Measurements from ENCODE around the gene GLI3.

GLI3 gene

DNA sequence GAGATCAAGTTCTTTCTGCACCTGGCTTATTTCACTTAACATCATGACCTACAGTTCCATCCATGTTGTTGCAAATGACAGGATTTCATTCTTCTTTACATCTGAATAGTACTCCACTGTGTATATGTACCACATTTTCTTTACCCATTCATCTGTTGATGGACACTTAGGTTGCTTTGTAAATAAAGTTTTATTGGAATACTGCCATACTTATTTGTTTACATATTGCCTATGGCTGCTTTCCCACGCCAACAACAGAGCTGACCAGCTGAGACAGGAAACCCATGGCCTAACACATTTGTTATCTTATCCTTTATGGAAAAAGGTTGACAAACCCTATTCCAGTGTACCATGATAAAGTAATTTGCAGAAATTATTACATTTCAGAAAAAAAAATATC lies 153.7 kb downstream of the GLI3 start:
- DNase-seq (ENCODE audit: low read depth in 1 of 2, low spot score in 1 of 2): no peak

DNA sequence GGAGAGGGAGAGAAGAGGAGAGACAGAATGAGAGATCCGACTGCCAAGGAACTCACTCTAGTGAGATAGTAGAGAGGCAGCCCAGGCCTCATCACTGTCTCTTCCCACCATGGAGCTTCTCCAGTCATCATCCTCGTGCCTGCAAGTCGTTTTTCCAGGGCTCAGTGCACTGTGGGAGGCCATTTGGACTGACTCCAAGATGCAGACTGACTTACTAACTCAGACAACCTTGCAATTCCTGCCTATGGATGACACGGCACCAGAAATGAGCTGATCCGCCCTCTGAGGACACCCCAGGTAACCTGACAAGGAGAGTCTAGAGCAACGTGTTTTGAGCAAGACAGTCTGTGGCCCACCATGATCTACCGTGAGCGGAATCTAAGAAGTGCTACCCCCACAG lies 154.9 kb downstream of the GLI3 start:
- DNase-seq (ENCODE audit: low read depth in 1 of 2, low spot score in 1 of 2): no peak

DNA sequence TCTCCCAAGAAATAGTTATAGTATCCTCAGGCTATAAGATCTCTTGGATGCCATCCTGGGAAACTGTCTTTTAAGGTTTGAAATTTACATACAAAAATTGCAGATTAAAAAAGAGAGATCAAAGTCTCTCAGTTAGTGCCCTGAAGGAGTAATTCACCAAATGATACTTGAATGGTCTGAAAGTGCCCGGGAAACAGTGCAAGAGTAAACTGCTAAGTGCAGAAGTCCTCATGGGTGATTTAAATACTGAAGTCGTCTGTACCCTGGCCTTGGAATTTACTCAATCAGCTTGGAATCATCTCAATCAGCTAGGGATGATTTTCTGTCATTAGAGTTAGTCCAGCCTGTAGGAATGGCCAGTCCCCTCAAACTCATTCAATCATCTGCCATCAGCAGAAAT lies 155.3 kb downstream of the GLI3 start:
- DNase-seq (ENCODE audit: low read depth in 1 of 2, low spot score in 1 of 2): no peak

DNA sequence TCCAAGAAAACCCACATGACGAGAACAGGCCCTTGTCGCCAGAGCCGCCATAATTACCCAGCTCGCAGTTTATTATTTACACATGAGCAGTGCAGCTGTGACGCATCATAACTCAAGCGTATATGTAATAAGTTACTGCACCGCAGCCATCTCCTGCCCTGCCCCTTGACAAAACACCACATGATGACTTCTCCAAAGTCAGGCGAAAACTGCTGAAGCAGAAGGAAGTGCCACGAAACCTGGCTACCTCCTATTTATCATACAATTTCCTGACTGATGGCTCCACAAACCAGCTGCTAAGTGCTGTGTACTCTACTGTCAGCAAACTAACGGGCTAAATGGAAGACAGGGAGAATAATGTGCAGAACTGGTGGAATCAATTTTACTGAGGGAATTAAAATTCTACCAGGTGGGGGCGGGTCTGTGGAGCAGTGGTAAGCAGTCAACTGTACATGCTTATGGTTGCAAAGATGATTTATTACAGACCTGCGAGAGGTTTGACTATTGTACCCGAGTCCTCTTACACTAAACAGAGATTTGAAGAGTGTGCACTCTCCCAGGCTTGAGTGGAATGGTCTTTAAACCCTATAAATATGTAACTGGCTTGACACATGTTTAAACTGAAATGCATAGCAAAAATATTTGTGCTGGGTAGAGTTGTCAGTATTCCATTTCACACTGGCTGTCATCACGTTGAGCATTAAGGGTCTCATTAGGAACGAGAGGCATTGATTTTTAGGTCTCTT lies 156.0 kb downstream of the GLI3 start:
- no peak for DNase-seq (ENCODE audit: low read depth in 1 of 2, low spot score in 1 of 2)

DNA sequence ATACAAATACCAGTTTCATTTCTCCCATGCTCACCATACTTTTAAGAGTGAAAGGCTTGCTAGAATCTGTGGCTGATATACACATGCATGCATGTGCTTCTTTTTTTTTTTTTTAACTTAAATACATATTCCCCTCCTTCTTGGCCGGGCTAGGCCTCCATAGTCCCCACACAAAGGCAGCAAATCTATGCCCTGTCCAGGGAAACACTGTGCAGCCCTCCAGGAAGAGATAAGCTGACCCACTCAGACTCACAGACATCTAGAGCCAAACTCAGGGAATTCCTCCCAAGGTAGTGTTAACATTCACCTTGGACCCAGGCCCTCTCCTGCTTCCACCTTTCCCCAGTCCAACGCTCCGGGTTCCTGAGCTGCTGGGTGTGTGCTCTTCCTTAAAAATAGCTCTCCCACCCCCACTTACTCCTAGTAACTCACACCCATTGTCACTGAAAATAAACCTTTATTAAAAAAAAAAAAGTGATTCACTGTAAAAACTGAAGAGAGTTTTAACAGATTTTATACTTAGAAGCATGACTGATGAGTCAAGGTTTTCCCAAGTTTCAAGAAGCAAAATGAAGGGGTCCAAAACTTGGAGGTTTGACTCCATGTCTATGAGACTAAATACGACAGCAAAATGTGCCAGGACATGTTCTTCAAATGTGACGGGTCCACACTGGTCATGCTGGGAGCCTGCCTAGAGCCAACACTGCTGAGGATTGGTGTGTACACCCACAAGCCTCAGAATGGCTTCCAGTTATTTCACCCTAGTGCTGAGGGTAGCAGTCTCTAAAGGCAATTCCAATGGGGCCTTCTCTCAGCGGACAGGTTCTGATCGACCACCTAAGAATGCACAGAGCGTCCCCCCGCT lies 159.5 kb downstream of the GLI3 start:
- no peak for DNase-seq (ENCODE audit: low read depth in 1 of 2, low spot score in 1 of 2)

DNA sequence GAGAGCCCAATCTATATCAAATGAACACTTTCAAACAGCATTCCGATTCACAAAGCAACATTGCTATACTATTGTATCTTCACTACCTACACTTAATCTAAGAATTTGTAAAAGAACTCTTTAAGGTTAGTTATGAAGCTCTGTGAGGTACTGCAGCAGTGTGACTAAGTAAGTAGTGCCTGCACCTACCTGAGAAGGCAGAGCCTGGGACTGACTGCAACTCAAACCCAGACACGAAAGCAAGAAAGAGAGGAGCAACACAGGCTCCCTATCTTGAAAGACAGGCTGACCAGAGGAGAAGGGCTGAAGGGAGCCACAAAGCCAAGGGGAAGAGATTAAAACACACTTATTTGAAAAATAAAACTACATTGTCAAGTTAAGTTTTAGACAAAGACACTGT lies 160.1 kb downstream of the GLI3 start:
- DNase-seq (ENCODE audit: low read depth in 1 of 2, low spot score in 1 of 2): no peak

DNA sequence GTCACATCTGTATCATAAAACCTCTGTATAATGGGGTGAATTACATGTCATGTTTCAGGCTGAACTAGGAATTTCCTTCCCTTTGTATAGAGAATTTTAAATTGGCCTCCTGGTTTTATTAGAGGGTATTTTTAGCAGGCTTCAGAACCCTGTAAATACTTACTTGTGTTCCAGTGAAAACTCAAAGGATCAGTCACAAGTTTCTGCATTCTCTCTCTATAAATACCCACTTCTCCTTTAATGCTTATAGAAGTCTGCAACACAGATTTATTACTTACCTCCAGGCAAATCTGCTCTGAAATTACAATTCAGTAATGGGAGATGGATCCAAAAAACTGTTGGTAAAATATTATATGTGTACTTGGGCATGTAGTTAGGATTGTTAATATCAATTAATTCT lies 161.6 kb downstream of the GLI3 start:
- no peak for DNase-seq (ENCODE audit: low read depth in 1 of 2, low spot score in 1 of 2)

DNA sequence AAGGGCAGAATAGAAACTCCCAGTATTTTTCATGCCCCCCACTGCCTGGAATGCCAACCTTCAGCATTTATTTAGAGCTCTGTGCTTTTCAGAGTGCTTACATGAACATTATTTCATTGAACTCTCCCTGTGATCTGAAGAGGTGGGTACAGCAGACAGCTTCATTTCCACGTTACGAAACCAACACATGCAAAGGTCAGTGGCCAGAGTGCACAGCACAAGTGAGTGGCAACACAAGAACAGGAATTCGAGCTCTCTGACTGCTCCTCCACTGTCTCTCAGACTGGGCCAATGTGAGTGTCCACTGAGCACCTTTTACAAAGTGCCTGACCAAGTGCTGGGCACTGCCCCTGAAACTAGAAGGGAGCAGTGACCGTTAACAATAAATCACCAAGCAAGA lies 162.9 kb downstream of the GLI3 start:
- DNase-seq (ENCODE audit: low read depth in 1 of 2, low spot score in 1 of 2): no peak

DNA sequence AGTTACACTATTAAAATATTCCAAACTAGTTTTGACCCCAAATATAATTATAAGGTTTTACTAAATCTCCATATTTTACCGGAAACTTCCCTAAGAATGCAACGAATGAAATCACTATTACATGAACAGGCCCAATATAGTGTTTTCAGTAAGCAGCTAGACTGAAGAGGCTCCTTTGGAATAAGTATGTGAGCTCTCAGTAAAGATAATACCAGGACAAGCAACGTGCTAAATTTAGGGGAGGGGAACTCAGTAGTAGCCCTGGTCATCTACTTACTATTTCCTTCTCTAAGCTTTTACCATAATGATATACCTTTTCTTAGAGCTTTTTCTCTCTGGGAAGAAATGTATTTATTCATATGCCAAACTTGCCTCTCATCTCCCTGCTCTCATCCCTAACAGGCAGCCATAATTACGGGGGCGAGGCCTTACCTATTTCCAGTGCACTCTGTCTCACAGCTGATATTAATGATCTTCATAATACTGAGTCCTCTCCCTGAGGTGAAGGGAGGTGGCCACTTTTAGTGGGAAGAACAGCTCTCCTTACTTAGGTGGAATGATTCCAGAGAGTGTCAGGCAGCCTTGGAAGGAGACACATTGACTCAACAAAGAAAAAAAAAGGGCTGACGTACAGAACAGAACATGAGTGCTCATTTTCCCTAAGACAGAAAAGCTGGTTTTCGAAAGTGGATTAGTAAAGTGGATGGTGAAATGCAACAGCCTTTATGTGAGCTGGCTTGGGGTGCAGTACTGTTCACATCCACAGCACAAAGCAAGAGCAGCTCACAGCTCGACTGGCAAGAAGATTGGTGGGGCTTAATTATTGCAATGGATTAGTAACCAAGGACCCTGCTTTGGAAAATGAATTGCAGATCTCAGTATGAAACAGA lies 165.4 kb downstream of the GLI3 start:
- no peak for DNase-seq (ENCODE audit: low read depth in 1 of 2, low spot score in 1 of 2)

DNA sequence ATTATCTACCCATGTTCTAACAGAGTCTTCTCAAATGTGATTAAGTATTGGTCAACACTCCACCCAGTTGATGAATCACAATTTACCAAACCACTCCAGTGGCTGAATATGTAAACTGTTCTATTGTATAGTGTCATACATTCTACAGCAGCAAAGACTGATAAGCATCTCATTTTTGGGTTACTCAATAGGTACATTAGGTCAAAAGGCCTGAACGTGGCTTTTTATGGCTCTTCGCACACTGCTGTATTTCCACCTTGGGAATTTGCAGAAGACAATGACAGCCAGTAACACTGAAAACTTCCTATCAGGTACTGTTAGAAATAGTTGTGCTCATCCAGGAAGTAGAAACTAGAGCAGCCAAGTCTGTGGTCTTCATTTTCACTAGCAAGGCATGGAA lies 166.9 kb downstream of the GLI3 start:
- no peak for DNase-seq (ENCODE audit: low read depth in 1 of 2, low spot score in 1 of 2)

DNA sequence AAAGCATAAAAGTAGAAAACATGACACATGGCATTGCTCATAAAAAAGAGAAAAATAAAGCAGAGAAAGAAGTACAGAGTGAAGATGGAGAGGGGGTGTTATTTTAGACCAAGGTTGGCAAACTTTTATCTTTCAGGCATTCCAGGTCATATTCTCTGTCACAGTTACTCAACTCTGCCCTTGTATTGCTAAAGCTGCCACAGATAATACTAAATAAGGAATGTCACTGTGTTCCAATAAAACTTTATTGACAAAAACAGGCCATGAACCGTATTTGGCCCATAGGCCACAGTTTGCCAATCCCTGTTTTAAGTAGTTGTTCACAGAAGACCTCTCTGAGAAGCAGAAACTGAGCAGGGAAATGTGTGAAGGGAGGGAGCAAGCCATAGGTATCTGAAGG lies 167.4 kb downstream of the GLI3 start:
- no peak for DNase-seq (ENCODE audit: low read depth in 1 of 2, low spot score in 1 of 2)

DNA sequence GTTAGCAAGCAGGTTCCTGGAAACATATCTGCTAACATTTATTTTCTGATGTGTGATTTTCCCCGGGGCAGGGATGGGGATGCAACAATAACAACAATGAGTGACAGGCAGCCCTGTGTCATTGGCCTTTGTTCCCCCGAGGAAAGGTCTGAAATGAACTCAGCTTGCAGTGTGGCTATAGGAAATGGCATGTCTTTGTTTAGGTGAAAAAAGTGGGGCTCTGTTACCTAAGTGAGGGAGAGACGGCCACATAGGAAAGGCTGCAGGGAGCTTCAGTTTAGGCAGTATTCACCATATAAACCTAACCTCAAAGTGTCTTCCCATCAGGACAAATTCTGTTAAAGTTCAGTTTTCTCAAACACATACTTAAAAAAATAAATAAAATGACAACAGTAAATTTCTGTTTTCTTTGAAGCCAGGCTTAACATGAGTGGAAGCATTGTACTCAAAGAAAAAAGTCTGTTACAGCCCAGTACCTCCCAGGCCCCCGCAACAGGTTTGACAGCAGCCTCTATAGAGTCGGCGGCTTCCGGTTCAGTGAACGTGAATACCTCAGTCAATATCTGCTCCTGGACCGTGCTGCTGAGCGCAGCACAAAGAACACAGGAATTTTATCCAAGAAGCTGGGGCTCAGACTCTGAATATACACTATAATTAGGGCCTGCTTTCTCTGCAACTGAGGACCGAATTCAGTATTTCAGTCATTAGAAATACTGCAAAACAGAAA lies 168.3 kb downstream of the GLI3 start:
- DNase-seq (ENCODE audit: low read depth in 1 of 2, low spot score in 1 of 2): no peak

DNA sequence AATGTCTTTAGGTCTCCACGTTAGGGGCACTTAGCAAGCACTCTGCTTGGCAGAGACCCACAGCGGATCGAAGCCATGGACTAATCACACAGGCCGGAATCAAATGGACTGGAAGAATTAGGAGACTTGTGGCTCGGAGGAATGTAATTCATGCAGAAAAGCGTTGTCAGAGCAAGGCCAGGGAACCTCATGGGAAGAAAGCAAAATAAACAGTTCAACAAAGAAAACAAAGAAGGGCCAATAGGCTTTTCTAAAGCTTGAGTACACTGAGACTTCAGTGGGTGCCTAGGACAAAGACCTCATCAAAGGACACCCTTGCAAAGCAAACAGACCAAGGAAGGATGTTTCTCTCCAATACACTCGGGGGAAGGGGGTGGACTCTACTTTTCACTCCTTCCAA lies 171.1 kb downstream of the GLI3 start:
- no peak for DNase-seq (ENCODE audit: low read depth in 1 of 2, low spot score in 1 of 2)

DNA sequence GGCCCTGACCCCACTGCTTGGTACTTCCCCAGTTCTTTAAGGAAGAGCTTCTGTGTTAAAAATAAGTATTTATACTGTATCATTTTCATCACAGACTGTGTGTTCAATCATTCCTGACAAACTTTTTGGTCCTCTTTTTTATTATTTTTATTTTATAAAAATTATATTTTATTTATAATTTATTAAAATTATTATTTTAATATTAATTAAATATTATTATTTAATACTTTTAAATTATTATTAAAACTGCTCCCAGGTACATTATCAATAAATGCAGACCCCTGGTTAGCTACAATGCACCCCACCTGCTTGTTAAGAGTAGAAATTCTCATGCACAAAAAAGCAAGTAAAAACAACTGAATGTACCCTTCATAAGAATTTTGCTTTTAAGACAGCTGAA lies 172.0 kb downstream of the GLI3 start:
- no peak for DNase-seq (ENCODE audit: low read depth in 1 of 2, low spot score in 1 of 2)

DNA sequence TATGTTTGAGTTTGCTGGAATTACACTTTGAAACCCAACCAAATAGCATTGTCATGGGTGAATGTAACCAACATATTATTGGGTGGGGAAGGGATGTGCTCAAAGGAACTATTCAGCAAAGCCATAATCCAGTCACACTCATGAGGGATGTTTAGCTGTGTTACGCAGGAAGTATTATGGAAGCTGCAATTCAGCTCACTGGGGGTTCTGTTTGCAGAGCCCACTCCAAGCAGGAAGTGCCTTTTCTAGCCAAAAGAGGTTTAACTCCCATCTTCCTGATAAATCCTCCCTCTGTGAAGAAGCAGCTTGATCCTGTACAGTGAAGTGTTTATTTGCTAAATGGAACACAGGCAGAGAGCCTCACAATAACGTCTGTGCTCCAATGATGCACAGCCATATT lies 172.5 kb downstream of the GLI3 start:
- no peak for DNase-seq (ENCODE audit: low read depth in 1 of 2, low spot score in 1 of 2)

DNA sequence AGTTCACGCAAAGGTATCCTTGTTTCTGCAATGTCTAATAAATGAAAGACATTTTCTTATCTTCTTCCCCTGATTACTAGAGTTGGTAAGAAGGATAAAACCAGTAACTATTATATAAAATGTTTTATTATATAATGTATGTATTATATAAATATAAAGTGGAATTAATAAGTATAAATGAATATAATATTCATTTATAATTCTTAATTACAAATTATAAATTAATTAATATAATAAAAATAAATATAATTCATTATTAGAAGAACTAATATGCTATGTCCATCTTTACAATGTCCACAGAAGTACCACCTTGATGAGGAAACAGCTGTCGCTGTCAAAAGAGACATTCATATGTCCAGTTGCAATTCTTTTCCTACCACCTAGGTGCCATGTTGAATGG lies 177.7 kb downstream of the GLI3 start:
- DNase-seq (ENCODE audit: low read depth in 1 of 2, low spot score in 1 of 2): no peak

DNA sequence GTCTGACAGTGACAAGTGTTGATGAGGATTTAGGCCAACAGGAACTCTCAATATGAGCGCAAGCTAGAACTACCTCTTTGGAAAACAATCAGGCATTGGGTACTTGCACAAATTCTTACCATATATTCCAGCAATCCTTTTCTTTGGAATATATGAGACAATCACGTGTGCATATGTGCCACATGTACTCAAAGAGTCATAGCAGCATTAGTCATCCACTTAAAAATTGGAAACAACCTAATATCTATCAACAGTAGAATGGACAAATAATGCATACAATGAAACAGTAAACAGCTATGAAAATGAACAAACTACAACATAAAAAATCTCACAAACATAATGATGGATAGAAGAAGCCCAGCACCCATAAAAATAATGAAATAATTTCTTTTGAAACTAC lies 179.7 kb downstream of the GLI3 start:
- no peak for DNase-seq (ENCODE audit: low read depth in 1 of 2, low spot score in 1 of 2)

DNA sequence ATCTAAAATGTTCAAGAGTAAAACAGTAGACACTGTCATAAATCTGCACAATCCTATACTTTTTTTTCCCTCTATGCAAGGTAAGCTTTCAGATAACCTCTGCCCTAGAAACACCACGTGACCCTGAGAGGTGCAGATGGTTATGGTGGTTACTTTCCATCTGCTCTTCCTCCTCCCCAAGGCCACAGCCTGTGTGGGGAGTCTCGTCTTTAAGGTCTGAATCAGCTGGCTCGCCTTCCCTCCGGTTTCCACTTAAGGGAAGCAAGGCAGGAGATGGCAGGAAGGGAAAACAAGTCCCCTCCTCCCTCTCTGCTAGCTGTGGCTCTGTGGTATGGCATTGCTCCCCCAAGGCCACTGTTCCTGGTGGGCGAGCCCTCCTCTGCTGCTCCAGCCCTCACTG lies 181.8 kb downstream of the GLI3 start:
- no peak for DNase-seq (ENCODE audit: low read depth in 1 of 2, low spot score in 1 of 2)

DNA sequence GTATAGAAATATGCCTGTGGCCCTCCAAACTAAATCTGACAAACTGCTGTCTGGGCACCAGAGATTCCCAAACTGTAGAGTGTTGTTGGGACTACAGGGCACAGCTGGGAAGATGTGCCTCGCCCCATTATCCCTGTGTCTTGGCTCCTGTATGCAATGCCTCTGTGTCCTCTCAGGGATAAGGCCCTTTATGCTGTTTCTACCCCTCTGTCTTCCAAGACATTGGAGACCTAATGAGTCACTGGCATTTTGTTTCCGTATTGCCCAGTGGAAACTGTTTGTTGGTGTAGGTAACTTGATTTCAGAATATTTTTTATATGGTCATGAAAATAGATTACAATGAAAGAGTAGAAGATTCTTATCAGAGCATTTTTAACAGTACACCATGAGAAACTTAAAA lies 183.2 kb downstream of the GLI3 start:
- DNase-seq (ENCODE audit: low read depth in 1 of 2, low spot score in 1 of 2): no peak

DNA sequence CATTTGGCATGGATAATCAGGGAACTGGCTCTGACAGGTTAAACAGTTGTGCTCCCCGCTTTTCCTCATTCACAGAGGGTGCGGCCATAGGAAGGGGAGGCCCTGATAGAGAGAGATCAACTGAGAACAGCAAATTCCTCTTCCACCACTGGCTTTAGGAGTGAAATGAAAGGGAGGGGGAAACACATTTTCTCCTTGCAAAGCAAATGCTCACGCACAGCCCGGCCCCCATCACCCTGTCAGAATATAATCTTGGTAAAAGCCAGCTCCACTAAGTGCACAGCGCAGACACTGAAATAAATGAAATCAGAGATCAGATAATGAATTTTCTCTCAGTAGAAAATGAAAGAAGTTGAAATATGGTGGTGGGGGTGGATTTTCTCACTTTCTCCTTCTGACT lies 187.2 kb downstream of the GLI3 start:
- DNase-seq (ENCODE audit: low read depth in 1 of 2, low spot score in 1 of 2): no peak

DNA sequence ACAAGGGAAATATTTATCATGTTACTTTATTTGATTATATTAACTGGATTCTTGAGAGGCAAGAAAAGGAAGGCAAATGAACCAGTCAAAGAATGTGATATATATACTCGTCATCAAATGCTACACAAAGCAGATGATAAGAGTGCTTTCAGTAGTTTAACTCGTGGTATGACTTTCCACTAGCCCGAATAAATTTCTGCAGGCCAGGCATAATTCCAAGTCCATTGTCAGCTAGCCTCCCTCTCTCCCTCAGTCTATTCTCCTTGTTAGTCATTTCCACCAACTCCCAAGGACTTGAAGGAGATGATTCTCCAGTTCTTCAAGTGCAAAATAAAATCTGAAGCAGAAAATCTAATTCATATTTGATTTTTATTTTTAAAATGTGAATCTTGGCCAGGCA lies 190.5 kb downstream of the GLI3 start:
- no peak for DNase-seq (ENCODE audit: low read depth in 1 of 2, low spot score in 1 of 2)
